SK-N-SH (cell line): ENCODE data around the gene MTHFD1L. TPM values are rescaled to one million over a fixed set of nuclear protein-coding genes. Genes with fewer than 3 reads are reported as not detected.
"Not testable (repeated sequence)": the region's sequence is repeated elsewhere in the genome, so short reads cannot be mapped to it uniquely, and the experiment has no call there.

Experiments
- CTCF ChIA-PET: fragments of 300-600, 350-600 bp; formaldehyde crosslinking; extraction: SDS; loops from one replicate; lab custom pipeline; 2021; lab: Yijun Ruan, JAX
- POLR2A ChIA-PET: fragments of 350-600 bp; sonication (Branson Sonifier 250); formaldehyde crosslinking; extraction: SDS; loops from one replicate; lab custom pipeline; 2020; ENCODE audit warnings: antibody characterized with exemption, inconsistent platforms; lab: Yijun Ruan, JAX
- DNase-seq: peaks from one replicate; pipeline ENCODE4 v3.0.0; 2012
- H2AFZ ChIP-seq: fragments of 200-600 bp; sonication (generic); 2 replicates; pipeline ENCODE4 v1.8.1; 2016; ENCODE audit warnings: antibody characterized with exemption, mild to moderate bottlenecking, low read depth
- H3F3A ChIP-seq: fragments of 200-600 bp; sonication (generic); replicated peaks from 2 replicates; pipeline ENCODE3; 2016; ENCODE audit warnings: antibody characterized with exemption, mild to moderate bottlenecking; ENCODE audit not compliant: insufficient read depth
- H3K27ac ChIP-seq, 2 experiments: fragments of 200-500 bp in 1 of 2; fragments of 200-600 bp in 1 of 2; sonication (Bioruptor generic) in 1 of 2; sonication (generic), shearing (Covaris generic) in 1 of 2; 2 replicates each; pipeline versions ENCODE4 v1.5.1 to v1.6.1; 2014 to 2016; ENCODE audit warnings: low read depth in 2 of 2, inconsistent platforms in 1 of 2, low read length in 1 of 2, mild to moderate bottlenecking in 1 of 2, mixed read lengths in 1 of 2
- H3K27me3 ChIP-seq: fragments of 200-600 bp; sonication (generic), shearing (Covaris generic); 2 replicates; pipeline ENCODE4 v1.6.1; 2016; ENCODE audit warnings: mixed run types; ENCODE audit not compliant: insufficient read depth
- H3K36me3 ChIP-seq, 2 experiments: fragments of 200-500 bp in 1 of 2; fragments of 200-600 bp in 1 of 2; sonication (Bioruptor generic) in 1 of 2; sonication (generic) in 1 of 2; replicated peaks in 1 of 2; 2 replicates each; pipeline versions ENCODE3 to v1.5.1; 2014 to 2016; ENCODE audit warnings: low read length in 1 of 2, mild to moderate bottlenecking in 1 of 2; ENCODE audit not compliant: insufficient read depth in 2 of 2, control insufficient read depth in 1 of 2
- H3K4me1 ChIP-seq, 2 experiments: fragments of 200-500 bp in 1 of 2; fragments of 200-600 bp in 1 of 2; sonication (Bioruptor generic) in 1 of 2; sonication (generic), shearing (Covaris generic) in 1 of 2; 2 replicates each; pipeline versions ENCODE4 v1.5.1 to v1.6.1; 2014 to 2016; ENCODE audit warnings: low read depth in 1 of 2, low read length in 1 of 2, mixed run types in 1 of 2; ENCODE audit not compliant: insufficient read depth in 2 of 2, control insufficient read depth in 1 of 2
- H3K4me2 ChIP-seq: fragments of 200-600 bp; sonication (generic), shearing (Covaris generic); 2 replicates; pipeline ENCODE4 v1.6.1; 2017; ENCODE audit warnings: mixed run types
- H3K4me3 ChIP-seq, 2 experiments: fragments of 200-500 bp in 1 of 2; fragments of 200-600 bp in 1 of 2; sonication (Bioruptor generic) in 1 of 2; sonication (generic), shearing (Covaris generic) in 1 of 2; 2 replicates each; pipeline versions ENCODE4 v1.5.1 to v1.8.1; 2014 to 2016; ENCODE audit warnings: low read depth in 2 of 2, inconsistent platforms in 1 of 2, low read length in 1 of 2, mild to moderate bottlenecking in 1 of 2, mixed read lengths in 1 of 2, moderate library complexity in 1 of 2
- H3K79me2 ChIP-seq: fragments of 200-600 bp; sonication (generic); 2 replicates; pipeline ENCODE4 v1.8.1; 2017; ENCODE audit warnings: mild to moderate bottlenecking; ENCODE audit not compliant: insufficient read depth
- H3K9ac ChIP-seq: fragments of 200-600 bp; sonication (generic); 2 replicates; pipeline ENCODE4 v1.6.1; 2017; ENCODE audit warnings: mixed run types
- H3K9me2 ChIP-seq: fragments of 200-600 bp; sonication (generic); 2 replicates; pipeline ENCODE4 v1.6.1; 2017; ENCODE audit warnings: mixed run types
- H3K9me3 ChIP-seq: fragments of 200-600 bp; sonication (generic); 2 replicates; pipeline ENCODE4 v1.6.1; 2017; ENCODE audit warnings: mixed run types, mild to moderate bottlenecking, moderate library complexity
- H4K20me1 ChIP-seq: fragments of 200-600 bp; sonication (generic); 2 replicates; pipeline ENCODE4 v1.6.1; 2017; ENCODE audit warnings: mild to moderate bottlenecking, mixed run types; ENCODE audit not compliant: insufficient read depth
- FOXJ3 ChIP-seq: sonication (generic); formaldehyde crosslinking; IDR thresholded peaks from 2 replicates; pipeline ENCODE4 v1.5.1; 2020; ENCODE audit warnings: mild to moderate bottlenecking, missing genetic modification reagents
- FOXM1 ChIP-seq: IDR thresholded peaks from 2 replicates; pipeline ENCODE4 v1.4.0; 2012; ENCODE audit warnings: low read depth, mild to moderate bottlenecking
- GATA2 ChIP-seq: sonication (generic); formaldehyde crosslinking; IDR thresholded peaks from 2 replicates; pipeline ENCODE4 v1.5.0; 2020; ENCODE audit warnings: mild to moderate bottlenecking, missing genetic modification reagents
- MXI1 ChIP-seq: IDR thresholded peaks from 2 replicates; pipeline ENCODE4 v1.6.1; 2012; ENCODE audit warnings: mild to moderate bottlenecking, low read depth, low read length, improper control_type of control experiment
- NFIC ChIP-seq: IDR thresholded peaks from 2 replicates; pipeline ENCODE4 v1.4.0; 2012; ENCODE audit warnings: borderline replicate concordance
- RXRA ChIP-seq: IDR thresholded peaks from 2 replicates; pipeline ENCODE4 v1.4.0; 2012; ENCODE audit warnings: low read depth, mild to moderate bottlenecking, borderline replicate concordance
- SIN3A ChIP-seq: IDR thresholded peaks from 2 replicates; pipeline ENCODE4 v1.6.1; 2012; ENCODE audit warnings: low read depth, mild to moderate bottlenecking, low read length, moderate library complexity, borderline replicate concordance
- SMC3 ChIP-seq: IDR thresholded peaks from 2 replicates; pipeline ENCODE4 v1.6.1; 2012; ENCODE audit warnings: low read depth, low read length, improper control_type of control experiment
- TCF12 ChIP-seq: IDR thresholded peaks from 2 replicates; pipeline ENCODE4 v1.4.0; 2012
- ZBTB33 ChIP-seq: IDR thresholded peaks from 2 replicates; pipeline ENCODE4 v1.4.0; 2012; ENCODE audit warnings: low read depth, borderline replicate concordance
- WGBS: methylation state at CpG from one replicate; pipeline ENCODE4 v1.1.6; 2017; ENCODE audit warnings: low lambda C conversion rate; 5-methylcytosine and 5-hydroxymethylcytosine counted together
- polyA plus RNA-seq, 3 experiments: library from polyadenylated mRNA; depleted of rRNA; stranded (reverse); fragments of >200 nt; gene quantifications; 2 replicates each; pipeline ENCODE4 v1.2.3, GENCODE V29; 2012
- TF ChIP-seq, protein P1 (sequence below): IDR thresholded peaks from 2 replicates; pipeline ENCODE4; 2012
- TF ChIP-seq, protein P2 (sequence below): IDR thresholded peaks from 2 replicates; pipeline ENCODE4 v1.4.0; 2012; ENCODE audit warnings: low read depth
- TF ChIP-seq, protein P3 (sequence below): fragments of 150-350 bp; IDR thresholded peaks from 2 replicates; pipeline ENCODE4 v1.6.1; 2017; ENCODE audit warnings: antibody characterized with exemption, low read length, low read depth, borderline replicate concordance

MTHFD1L gene
- polyA plus RNA-seq, 1 of the 3 experiments (the other 2 are of a cell fraction): 37.0 TPM

GRCh38 chr6:150822932-150823331, 42.6 kb upstream of the MTHFD1L start:
- no peak for DNase-seq
- no peak overlapping the region for H3K4me3 ChIP-seq
- no peak overlapping the region for H3K9ac ChIP-seq
- CTCF ChIA-PET: interaction anchor here (0.6 to 4.7 kb wide), 5 partner anchors 7 to 742 kb away, joined by 3 to 36 read pairs (median 3); no protein-coding TSS in a partner anchor
- 79% methylated on average over 5 of the region's 5 CpGs for WGBS
- H3F3A ChIP-seq: no peaks in the 10 kb centered on the region
- H3K27me3 ChIP-seq: no peaks in the 10 kb centered on the region
- H2AFZ ChIP-seq: no peak overlapping the region
- H3K79me2 ChIP-seq: no peaks in the 10 kb centered on the region
- no peak overlapping the region for H3K27ac ChIP-seq
- H4K20me1 ChIP-seq: no peaks in the 10 kb centered on the region
- TF ChIP-seq RXRA: no peak
- TF ChIP-seq GATA2 (CRISPR knock-in tag): no peak
- no peak for TF ChIP-seq TCF12
- TF ChIP-seq, protein P1, sequence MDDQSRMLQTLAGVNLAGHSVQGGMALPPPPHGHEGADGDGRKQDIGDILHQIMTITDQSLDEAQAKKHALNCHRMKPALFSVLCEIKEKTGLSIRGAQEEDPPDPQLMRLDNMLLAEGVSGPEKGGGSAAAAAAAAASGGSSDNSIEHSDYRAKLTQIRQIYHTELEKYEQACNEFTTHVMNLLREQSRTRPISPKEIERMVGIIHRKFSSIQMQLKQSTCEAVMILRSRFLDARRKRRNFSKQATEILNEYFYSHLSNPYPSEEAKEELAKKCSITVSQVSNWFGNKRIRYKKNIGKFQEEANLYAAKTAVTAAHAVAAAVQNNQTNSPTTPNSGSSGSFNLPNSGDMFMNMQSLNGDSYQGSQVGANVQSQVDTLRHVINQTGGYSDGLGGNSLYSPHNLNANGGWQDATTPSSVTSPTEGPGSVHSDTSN: no peak
- no peak for TF ChIP-seq MXI1
- no peak for TF ChIP-seq NFIC
- no peak for TF ChIP-seq ZBTB33
- TF ChIP-seq FOXM1: no peak
- no peak for TF ChIP-seq FOXJ3 (CRISPR knock-in tag)
- TF ChIP-seq, all 33 proteins: peak for 0
- H3K36me3 ChIP-seq: no peaks in the 10 kb centered on the region
- no peak overlapping the region for H3K4me2 ChIP-seq
- POLR2A ChIA-PET: no interaction called here
- H3K9me2 ChIP-seq: no peaks in the 10 kb centered on the region
- H3K4me1 ChIP-seq: no peaks in the 10 kb centered on the region
- H3K9me3 ChIP-seq: no peaks in the 10 kb centered on the region

DNA sequence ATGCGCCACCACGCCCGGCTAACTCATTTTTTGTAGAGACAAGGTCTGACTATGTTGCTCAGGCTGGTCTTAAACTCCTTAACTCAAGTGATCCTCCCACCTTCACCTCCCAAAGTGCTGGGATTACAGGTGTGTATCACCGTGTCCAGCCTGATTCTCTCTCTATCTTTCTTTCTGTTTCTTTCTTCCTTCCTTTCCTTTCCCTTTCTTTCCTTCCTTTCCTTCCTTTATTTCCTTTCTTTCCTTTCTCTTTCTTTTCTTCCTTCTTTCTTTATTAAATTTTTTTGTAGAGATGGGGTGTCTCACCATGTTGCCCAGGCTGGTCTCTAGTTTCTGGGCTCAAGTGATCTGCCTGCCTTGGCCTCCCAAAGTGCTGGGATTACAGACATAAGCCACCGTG, 38.7 kb upstream of the MTHFD1L start:
- H3K27ac ChIP-seq: no peak overlapping the region
- no peaks in the 10 kb centered on the region for H3K79me2 ChIP-seq
- H3K9me2 ChIP-seq: no peaks in the 10 kb centered on the region
- H3K4me3 ChIP-seq: no peak overlapping the region
- H3K9ac ChIP-seq: no peak overlapping the region
- POLR2A ChIA-PET: interaction anchor here (0.6 kb wide), 1 partner anchor 64 kb away, joined by 3 read pairs; no protein-coding TSS in a partner anchor
- no peaks in the 10 kb centered on the region for H4K20me1 ChIP-seq
- H3K27me3 ChIP-seq: no peaks in the 10 kb centered on the region
- 57% methylated on average over 5 of the region's 5 CpGs for WGBS
- TF ChIP-seq, protein P2, sequence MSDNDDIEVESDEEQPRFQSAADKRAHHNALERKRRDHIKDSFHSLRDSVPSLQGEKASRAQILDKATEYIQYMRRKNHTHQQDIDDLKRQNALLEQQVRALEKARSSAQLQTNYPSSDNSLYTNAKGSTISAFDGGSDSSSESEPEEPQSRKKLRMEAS: no peak
- TF ChIP-seq, protein P3, sequence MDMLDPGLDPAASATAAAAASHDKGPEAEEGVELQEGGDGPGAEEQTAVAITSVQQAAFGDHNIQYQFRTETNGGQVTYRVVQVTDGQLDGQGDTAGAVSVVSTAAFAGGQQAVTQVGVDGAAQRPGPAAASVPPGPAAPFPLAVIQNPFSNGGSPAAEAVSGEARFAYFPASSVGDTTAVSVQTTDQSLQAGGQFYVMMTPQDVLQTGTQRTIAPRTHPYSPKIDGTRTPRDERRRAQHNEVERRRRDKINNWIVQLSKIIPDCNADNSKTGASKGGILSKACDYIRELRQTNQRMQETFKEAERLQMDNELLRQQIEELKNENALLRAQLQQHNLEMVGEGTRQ: no peak
- TF ChIP-seq, protein P1: no peak
- no peak for TF ChIP-seq SIN3A
- no peak for TF ChIP-seq SMC3
- TF ChIP-seq, all 33 proteins: peak for 0
- H3K4me1 ChIP-seq: no peaks in the 10 kb centered on the region
- H3K4me2 ChIP-seq: no peak overlapping the region
- H3F3A ChIP-seq: no peaks in the 10 kb centered on the region
- no peaks in the 10 kb centered on the region for H3K36me3 ChIP-seq
- no peak overlapping the region for H2AFZ ChIP-seq
- no peak for DNase-seq
- CTCF ChIA-PET: interaction anchor here (4.7 kb wide), 1 partner anchor 11 kb away, joined by 36 read pairs; no protein-coding TSS in a partner anchor
- H3K9me3 ChIP-seq: no peaks in the 10 kb centered on the region

DNA sequence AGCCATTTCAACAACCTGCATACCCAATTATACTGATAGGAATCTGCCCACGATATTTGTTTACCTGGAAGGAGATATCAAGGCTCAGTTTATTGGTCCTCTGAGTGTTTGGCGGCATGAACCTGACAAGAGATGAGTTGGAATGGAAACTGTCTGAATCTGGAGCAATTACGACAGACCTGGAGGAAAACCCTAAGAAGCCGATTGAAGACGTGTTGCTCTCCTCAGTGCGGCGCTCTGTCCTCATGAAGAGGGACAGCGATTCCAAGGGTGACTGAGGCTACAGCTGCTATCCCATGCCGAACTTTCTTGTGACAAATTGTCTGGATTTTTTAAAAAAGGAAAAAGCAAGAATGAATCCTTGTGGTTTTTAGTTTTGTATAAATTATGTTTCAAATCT, 37.4 kb upstream of the MTHFD1L start:
- H3K9ac ChIP-seq, DNase-seq, CTCF ChIA-PET, H3K4me2 ChIP-seq, H3F3A ChIP-seq, H3K4me3 ChIP-seq, H3K79me2 ChIP-seq, H3K27me3 ChIP-seq, H3K27ac ChIP-seq, H3K4me1 ChIP-seq, H4K20me1 ChIP-seq, H3K9me3 ChIP-seq, H2AFZ ChIP-seq, H3K9me2 ChIP-seq, H3K36me3 ChIP-seq, POLR2A ChIA-PET: not testable (repeated sequence)
- 66% methylated on average over 9 of the region's 9 CpGs for WGBS
